ENCODE results near the gene ANO3.

- TF ChIP-seq CTCF (IDR thresholded peaks at IDR 0.05; ENCODE audit: insufficient read depth, low read length, poor library complexity, severe bottlenecking), result no peak
- TF ChIP-seq EZH2phosphoT487 (conservative IDR thresholded peaks at IDR 0.05; ENCODE audit: low read length), result no peak
Measured at GRCh38 chr11:26702406-26702805, 370.5 kb downstream of the ANO3 start.
